GM03348 (cell line): Measurements from ENCODE around the gene PRSS36.
"Not testable (repeated sequence)": the region's sequence is repeated elsewhere in the genome, so short reads cannot be mapped to it uniquely, and the experiment has no call there.

Experiments used
- DNase-seq: peaks from one replicate; pipeline ENCODE4 v3.0.0; 2012; ENCODE audit warnings: low spot score

PRSS36 gene

GRCh38 chr16:31141489-31142108, 8.3 kb downstream of the PRSS36 start:
- DNase-seq = peak; percentile 46

GRCh38 chr16:31141071-31141469, 8.8 kb downstream of the PRSS36 start:
- not testable (repeated sequence) for DNase-seq

GRCh38 chr16:31138621-31139578, 11.0 kb downstream of the PRSS36 start:
- DNase-seq = no peak

GRCh38 chr16:31136822-31137499, 12.9 kb downstream of the PRSS36 start:
- not testable (repeated sequence) for DNase-seq

- DNase-seq = no peak
These were observed 13.6 kb downstream of the PRSS36 start for GRCh38 chr16:31136287-31136662.

- no peak for DNase-seq
These were observed 14.2 kb downstream of the PRSS36 start, which contains the start of gene PRSS8 for GRCh38 chr16:31135535-31136286. PRSS8 (minus strand) TSS chr16:31135727; CDS start chr16:31135498, 229 bp downstream.

- no peak for DNase-seq
These were observed 15.0 kb downstream of the PRSS36 start for GRCh38 chr16:31134625-31135534.

- DNase-seq = no peak
These were observed 15.7 kb downstream of the PRSS36 start for GRCh38 chr16:31134091-31134571.

- DNase-seq = no peak
These were observed 16.8 kb downstream of the PRSS36 start for GRCh38 chr16:31133046-31133501.

- no peak for DNase-seq
These were observed 17.4 kb downstream of the PRSS36 start for GRCh38 chr16:31132303-31132979.

GRCh38 chr16:31131841-31132271, 18.0 kb downstream of the PRSS36 start:
- DNase-seq = no peak

GRCh38 chr16:31131416-31131815, 18.4 kb downstream of the PRSS36 start:
- no peak for DNase-seq

- no peak for DNase-seq
These were observed 19.0 kb downstream of the PRSS36 start for GRCh38 chr16:31130899-31131298.

GRCh38 chr16:31130336-31130891, 19.5 kb downstream of the PRSS36 start:
- DNase-seq = no peak

GRCh38 chr16:31129568-31130335, 20.1 kb downstream of the PRSS36 start:
- DNase-seq = no peak

- no peak for DNase-seq
These were observed 20.9 kb downstream of the PRSS36 start for GRCh38 chr16:31128711-31129567.

- no peak for DNase-seq
These were observed 22.7 kb downstream of the PRSS36 start for GRCh38 chr16:31127182-31127581.

GRCh38 chr16:31125844-31126243, 24.0 kb downstream of the PRSS36 start:
- DNase-seq = no peak
